NCI-H2029 (cell line): ENCODE data around the gene FAM200A.
A peak's percentile ranks its signal among the peaks of the same experiment; 100 is the strongest.
"Not testable (repeated sequence)": the region's sequence is repeated elsewhere in the genome, so short reads cannot be mapped to it uniquely, and the experiment has no call there.

Experiments used
- DNase-seq: peaks from one replicate; lab custom pipeline; 2025; lab: John Stamatoyannopoulos, UW

FAM200A gene

GRCh38 chr7:99559175-99559915 is 7.4 kb upstream of the FAM200A start:
- no peak for DNase-seq

DNA sequence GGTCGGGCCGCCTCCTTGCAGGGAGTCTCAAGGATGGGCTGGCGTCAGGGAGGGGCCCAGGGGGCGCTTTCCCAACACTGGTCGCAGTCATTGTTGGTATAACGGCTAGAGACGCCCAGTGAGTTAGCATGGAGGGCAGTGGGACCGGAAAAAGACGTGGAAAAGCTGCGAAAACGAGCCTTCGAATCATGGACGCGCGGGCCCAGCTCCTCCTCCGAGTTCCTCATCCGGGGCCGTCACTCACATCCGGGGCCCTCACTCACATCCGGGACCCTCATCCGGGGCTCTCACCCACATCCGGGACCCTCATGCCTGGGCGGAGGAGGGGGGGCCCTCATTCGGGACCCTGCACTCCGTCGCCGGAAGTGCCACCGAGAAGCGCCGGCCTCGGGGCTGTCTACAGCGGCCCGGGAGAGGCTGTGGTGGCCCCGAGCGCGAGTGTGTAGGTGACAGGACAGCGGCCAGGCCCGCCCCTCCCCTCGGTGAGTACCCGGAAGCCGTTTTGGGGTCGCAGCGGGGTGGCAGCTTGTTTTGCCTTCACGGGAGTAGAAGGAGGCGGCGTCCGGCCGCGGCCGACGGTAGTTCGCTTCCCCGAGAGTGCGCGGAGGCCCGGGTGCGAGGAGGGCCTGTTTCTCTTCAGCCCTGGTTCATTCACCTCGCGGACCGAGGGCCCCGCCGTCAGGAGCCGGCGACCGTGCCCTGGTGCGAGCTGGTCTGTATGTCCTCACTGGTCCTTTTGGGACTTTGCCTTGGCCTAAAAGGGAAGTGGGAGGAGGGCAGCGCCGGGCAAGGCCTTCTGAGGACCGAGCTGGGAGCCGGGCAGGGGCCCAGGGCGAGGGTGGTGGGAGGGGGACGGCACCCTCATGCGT is 6.6 kb upstream of the FAM200A start, which contains the start of gene ZNF655:
TSS of gene ZNF655 (plus strand) at position 337 of the 869 bp plus-strand sequence. CDS start 1,918 bp downstream, outside the sequence.
- DNase-seq = peak; percentile 84

DNA sequence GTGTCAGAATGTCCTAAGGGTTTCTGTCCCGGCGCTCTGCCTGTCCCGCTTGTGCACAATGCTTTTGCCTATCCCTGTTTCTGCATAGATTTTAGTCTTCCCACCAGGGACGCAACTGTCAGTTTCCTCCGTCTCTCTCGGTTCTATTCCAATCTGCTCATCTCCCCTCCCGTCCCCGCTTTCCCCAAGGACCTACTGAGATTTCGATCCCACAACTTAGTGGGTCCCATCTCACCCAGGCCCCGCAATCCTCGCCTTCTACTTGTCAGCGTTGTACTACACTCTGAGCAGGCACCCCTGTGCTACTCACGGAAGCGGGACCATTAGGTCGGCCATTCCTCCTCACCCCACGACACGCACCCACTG is 6.0 kb upstream of the FAM200A start:
- no peak for DNase-seq

DNA sequence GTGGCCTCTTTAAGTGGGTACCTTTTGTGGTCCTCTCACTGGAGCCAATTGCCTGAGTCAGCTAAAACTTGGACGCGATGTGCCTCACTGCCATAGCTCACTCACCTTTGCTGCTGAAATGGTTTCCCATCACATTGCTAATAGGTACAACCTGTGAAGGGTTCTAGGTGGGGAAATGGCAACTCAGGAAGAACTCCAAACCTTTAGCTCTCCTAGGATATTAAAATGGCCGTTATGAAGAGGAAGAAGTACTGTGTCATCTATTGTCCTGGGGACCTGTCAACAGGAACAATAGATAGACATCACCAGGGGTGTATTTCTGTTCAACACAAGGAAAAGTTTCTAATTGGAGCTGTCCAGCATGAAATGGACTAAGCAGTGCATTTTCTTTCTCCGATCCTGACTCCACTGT is 5.3 kb upstream of the FAM200A start:
- DNase-seq = no peak

GRCh38 chr7:99554939-99555338 is 3.0 kb upstream of the FAM200A start:
- DNase-seq = no peak

DNA sequence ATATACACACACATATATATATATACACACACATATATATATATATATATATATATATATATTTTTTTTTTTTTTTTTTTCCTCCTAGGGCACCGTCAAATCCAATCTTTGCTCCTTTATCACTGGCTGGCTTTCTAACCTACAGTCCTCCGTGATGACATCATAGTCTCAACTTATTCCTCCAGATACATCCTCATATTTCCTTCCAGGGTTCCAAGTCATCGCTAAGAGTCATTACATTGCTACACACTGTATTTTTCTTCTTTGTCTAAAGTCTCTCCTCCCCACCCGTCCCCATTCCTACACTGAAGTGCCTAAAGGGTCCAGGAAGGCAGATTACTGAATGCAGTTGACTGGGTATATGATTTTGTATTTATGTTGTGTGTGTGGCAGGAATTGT is 1.1 kb upstream of the FAM200A start:
- no peak for DNase-seq

GRCh38 chr7:99551334-99551733 is 580 bp downstream of the FAM200A start:
- peak; percentile 4 for DNase-seq

GRCh38 chr7:99549545-99549944 is 2.4 kb downstream of the FAM200A start:
- not testable (repeated sequence) for DNase-seq

- not testable (repeated sequence) for DNase-seq
These were observed 6.6 kb downstream of the FAM200A start for GRCh38 chr7:99545308-99545707.

DNA sequence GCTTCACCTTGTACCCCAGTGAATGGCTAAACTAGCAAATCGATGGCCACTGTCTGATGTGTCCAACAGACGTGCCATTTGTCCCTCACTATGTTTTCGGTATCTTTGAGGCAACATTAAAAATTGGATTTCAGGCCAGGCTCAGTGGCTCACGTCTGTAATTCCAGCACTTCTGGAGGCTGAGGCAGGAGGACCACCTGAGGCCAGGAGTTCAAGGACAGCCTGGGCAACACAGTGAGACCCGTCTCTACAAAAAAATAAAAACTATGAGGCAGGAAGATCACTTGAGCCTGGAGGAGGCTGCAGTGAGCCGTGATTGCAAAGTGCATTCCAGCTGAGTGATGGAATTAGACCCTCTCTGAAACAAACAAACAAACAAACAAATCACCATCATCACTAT is 8.0 kb downstream of the FAM200A start:
- no peak for DNase-seq

- DNase-seq = no peak
These were observed 8.7 kb downstream of the FAM200A start for GRCh38 chr7:99543081-99543671.

- no peak for DNase-seq
These were observed 10.7 kb downstream of the FAM200A start for GRCh38 chr7:99541212-99541611.

DNA sequence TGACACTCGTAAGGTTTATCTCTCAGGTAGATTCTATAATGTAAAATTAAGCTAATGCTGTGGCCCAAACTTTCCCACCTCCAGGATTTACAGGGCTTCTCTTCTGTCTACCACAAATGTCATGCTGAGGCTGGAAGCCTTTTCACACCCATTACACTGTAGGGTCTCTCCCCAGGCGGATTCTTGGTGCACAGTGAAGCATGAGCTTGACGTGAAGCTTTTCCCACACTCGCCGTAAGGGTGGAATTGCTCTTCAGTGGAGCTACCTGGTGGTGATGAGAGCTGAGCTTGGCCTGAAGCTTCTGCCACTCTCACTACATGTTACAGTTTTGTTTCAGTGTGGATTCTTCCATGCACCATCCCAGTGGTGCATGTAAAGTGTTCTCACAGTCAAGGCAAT is 11.4 kb downstream of the FAM200A start:
- no peak for DNase-seq

GRCh38 chr7:99539213-99539811 is 12.6 kb downstream of the FAM200A start:
- no peak for DNase-seq

DNA sequence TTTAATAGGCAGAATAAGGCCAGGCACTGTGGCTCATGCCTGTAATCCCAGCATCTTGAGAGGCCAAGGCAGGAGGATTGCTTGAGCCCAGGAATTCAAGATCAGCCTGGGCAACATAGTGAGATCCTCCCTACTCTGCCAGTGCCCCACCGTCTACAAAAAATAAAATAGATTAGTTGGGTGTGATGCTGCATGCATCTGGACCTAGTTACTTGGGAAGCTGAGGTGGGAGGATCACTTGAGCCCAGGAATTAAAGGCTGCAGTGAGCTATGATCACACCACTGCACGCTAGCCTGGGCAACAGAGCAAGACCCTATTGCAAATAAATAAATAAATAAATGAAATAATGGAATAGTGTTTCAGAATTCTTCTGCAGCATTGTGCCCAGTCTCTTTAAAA is 16.2 kb downstream of the FAM200A start:
- no peak for DNase-seq

DNA sequence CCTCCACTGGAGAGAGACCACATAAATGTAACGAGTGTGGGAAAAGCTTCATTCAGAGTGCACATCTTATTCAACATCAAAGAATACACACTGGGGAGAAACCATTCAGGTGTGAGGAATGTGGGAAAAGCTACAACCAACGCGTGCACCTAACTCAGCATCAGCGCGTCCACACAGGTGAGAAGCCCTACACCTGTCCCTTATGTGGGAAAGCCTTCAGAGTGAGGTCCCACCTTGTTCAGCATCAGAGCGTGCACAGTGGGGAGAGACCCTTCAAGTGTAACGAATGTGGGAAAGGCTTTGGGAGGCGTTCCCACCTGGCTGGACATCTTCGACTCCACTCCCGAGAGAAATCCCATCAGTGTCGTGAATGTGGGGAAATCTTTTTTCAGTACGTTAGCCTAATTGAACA is 20.6 kb downstream of the FAM200A start:
- no peak for DNase-seq

DNA sequence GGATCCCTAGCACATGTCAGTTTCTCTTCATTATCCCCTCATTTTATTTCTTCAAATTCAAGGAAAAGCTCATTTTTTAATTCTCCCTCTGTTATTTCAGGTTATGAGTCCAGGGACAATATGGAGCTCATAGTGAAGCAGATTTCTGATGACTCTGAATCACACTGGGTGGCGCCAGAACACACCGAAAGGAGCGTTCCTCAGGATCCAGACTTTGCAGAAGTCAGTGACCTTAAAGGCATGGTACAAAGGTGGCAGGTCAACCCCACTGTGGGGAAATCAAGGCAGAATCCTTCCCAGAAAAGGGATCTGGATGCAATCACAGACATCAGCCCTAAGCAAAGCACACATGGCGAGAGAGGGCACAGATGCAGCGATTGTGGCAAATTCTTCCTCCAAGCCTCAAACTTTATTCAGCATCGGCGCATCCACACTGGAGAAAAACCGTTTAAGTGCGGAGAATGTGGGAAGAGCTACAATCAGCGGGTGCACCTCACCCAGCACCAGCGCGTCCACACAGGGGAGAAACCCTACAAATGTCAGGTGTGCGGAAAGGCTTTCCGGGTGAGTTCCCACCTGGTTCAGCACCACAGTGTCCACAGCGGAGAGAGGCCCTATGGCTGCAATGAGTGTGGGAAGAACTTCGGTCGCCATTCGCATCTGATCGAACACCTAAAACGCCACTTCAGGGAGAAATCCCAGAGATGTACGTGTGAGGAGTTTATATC is 26.0 kb downstream of the FAM200A start:
- DNase-seq = no peak

DNA sequence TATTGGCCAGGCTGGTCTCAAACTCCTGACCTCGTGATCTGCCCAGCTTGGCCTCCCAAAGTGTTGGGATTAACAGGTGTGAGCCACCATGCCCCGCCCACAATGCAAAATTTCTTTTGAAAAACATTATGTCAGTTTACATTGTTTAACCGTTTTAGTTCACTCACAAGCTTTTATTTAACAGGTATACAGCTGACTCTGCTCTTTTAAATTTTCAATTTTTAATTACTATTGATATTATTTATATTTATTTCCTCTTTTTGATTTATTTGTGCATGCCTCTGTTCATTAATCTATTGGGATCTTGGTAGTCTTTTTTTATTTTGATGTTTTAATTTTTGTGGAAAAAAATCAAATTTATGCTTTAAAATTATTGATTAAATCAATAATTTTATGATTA is 30.5 kb downstream of the FAM200A start:
- DNase-seq = no peak

- DNase-seq = no peak
These were observed 37.9 kb downstream of the FAM200A start for GRCh38 chr7:99514050-99514449.

DNA sequence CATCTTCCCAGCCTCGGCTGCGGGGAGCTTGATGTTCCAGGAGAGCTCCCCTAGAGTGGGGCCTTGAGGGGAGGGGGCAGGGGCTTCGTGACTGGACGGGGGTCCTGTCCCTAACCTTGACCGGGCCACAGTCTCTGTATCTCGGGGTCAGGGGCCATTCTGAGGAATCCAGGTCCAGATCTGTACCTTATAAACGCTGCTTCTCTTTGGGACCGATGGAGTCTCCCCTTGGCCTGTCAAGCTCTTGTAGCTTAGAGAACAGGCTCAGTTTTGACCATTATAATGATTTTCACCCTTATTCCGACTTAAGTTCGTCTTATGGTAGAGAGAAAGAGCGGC is 46.6 kb downstream of the FAM200A start:
- no peak for DNase-seq

- DNase-seq = peak; percentile 90
These were observed 47.2 kb downstream of the FAM200A start, which contains the start of gene ZKSCAN5 for GRCh38 chr7:99504603-99505323. Gene ZKSCAN5, plus strand, starts transcription at chr7:99504662. Its CDS starts 1,383 bp downstream, at chr7:99506045.
